GM12892 (cell line): Measurements from ENCODE around the gene PPM1E.

Source experiments
- DNase-seq: peaks from one replicate; pipeline ENCODE4 v3.0.0; 2011; ENCODE audit not compliant: insufficient read length
- FAIRE-seq: peaks from 2 replicates; lab custom pipeline; 2011; peaks lifted over from hg19 to GRCh38; lab: Jason Lieb, UNC
- POLR2A ChIP-seq: IDR thresholded peaks from 2 replicates; pipeline ENCODE4 v1.6.1; 2011; ENCODE audit warnings: low read depth, low read length, control low read depth
- POLR2AphosphoS5 ChIP-seq: IDR thresholded peaks from 2 replicates; pipeline ENCODE4 v1.6.1; 2011; ENCODE audit warnings: low read depth, low read length, control low read depth
- TAF1 ChIP-seq: IDR thresholded peaks from 2 replicates; pipeline ENCODE4 v1.6.1; 2011; ENCODE audit warnings: low read depth, mild to moderate bottlenecking, control low read depth, low read length, borderline replicate concordance

The PPM1E gene

GRCh38 chr17:58968426-58969061, 212.9 kb downstream of the PPM1E start:
- no peak for DNase-seq
- TF ChIP-seq POLR2A = no peak
- no peak for TF ChIP-seq TAF1
- no peak for TF ChIP-seq POLR2AphosphoS5
- FAIRE-seq = peak; percentile 24

DNA sequence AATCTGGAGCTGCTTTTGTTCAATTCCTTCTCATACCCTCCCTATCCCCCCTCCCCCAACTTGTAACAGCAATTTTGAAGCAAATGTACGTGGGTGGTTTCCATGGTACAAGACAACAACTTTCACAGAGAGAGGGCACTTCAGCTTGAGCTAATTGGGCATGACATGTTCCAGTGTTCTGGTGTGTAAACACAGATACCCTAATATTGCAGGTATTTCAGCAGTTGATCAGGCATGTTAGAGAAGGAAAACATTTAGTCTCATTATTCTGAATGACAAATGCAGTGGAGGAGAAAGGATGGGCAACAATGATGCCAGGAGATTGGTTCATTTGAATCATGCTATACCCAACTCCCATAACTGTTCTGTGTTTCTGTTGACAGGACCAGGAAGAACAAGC, 213.5 kb downstream of the PPM1E start:
- FAIRE-seq (peak; percentile 61), DNase-seq (no peak)
- TF ChIP-seq TAF1 (no peak), POLR2A (no peak), POLR2AphosphoS5 (no peak)

GRCh38 chr17:58969612-58970011, 214.0 kb downstream of the PPM1E start:
- no peak for DNase-seq
- no peak for FAIRE-seq
- TF ChIP-seq POLR2A = no peak
- TF ChIP-seq TAF1 = no peak
- TF ChIP-seq POLR2AphosphoS5 = no peak

DNA sequence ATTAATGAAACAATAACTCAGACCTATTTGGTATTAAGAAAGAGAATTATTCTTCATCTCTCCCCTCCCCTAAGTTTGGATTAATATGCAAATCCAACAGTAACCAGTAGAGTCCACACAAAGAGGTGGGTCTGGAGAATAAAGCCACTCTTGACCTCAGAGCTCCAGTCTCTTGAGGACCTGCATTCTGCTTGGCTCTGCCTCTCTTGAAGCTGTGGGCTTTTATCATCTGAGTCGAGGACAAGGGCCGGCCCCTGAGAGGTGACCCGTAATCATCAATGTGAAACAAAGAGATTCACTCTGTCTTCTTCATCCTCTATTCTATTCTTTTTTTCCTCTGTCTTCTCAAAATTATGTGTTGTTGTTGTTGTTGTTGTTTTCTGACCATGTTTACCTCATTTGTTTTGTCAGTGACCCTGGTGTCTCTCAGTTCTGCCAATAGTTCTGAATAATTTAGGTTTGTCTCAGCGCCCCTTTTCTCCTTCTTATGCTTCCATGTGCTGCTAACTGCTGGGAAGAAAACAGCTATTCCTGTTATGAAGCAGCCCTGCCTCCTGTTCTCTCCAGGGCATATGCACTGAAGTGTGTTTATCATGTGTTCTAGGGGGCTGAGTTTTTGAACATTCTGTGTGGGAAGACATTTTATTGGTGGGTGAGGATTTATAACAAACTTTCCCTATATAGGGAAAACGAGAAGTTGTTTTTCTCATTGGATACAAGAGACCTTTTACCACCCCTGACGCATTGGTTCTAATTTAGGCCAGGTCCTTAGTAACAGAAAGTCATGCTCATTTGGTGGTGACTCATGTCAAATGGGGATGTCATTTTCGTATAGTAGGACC, 215.2 kb downstream of the PPM1E start:
- no peak for TF ChIP-seq TAF1
- FAIRE-seq = no peak
- no peak for DNase-seq

DNA sequence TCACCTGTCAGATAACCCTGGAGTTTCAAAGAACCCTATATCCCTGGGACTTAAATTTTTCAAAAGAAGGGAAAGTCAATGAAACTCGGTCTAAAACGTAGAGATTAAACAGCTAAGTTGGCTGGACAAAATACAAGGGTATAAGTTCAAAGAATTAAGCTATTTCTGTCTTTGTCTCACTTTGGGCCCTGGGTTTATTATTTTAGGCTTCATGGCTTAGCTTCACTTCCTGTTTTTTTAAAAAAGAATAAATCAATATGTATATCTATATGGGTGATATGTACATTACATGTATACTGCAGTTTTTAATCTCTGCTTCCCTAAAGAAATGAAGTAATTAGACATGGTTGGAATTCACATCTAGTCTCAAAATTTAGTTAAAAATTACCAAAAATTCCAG, 218.7 kb downstream of the PPM1E start:
- TF ChIP-seq POLR2A (no peak), POLR2AphosphoS5 (no peak), TAF1 (no peak)
- no peak for DNase-seq
- no peak for FAIRE-seq

- FAIRE-seq (no peak), DNase-seq (no peak)
- TF ChIP-seq POLR2A = no peak
- TF ChIP-seq POLR2AphosphoS5 = no peak
- TF ChIP-seq TAF1 = no peak
Measured at GRCh38 chr17:58976541-58976940, 220.9 kb downstream of the PPM1E start.

DNA sequence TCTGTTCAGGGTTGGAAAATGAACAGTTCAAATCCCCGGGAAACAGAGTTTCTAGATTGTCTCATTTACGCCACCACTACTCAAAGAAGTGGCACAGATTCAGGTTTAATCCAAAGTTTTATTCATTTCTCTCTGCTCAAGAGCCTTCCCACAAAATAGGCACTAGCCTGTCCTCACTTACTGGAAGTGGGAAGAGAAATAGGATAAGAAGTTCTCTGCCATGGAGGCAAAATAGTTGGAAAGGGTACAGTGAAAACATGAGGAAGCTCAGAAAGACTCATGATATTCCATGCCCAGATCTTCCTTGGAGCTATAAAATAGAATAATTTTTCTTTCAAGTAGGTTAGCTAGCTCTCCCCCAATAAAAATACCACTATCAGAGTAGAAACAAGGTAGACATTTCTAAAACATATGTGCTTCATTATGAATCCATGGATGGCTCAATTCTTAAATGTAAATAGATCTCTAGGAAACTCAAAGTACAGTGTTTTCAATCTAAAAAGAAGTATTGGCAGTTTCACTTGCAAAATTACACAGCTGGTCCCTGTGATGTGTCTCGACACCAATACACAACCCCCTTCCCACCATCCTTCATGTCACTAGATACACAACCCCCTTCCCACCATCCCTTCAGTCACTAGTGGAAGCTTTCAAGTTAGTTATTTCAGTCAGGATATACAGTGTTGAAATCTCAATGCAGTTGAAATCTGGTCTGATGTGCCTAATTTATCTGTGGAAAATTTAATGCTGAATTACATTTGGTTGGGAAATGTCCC, 225.2 kb downstream of the PPM1E start:
- DNase-seq (no peak), FAIRE-seq (no peak)
- no peak for TF ChIP-seq POLR2A

DNA sequence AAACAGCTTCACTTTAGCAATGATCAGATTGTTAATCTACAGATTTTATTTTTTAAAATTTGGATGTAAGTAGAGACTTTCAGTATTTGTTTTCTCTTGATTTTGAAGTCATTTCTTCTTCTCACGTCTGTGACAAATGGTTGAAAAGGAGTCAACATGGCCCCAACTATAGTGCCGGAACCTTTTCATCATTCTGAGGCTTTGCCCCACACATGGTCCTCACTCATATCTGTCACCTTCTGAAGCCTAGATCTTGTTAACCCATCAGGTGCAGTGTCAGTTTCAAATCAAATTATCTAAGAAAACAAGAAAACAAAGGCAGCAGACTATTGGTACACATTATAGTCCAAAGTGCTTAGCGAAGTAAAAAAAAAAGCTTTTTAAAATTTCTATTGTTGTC, 227.0 kb downstream of the PPM1E start:
- no peak for FAIRE-seq

DNA sequence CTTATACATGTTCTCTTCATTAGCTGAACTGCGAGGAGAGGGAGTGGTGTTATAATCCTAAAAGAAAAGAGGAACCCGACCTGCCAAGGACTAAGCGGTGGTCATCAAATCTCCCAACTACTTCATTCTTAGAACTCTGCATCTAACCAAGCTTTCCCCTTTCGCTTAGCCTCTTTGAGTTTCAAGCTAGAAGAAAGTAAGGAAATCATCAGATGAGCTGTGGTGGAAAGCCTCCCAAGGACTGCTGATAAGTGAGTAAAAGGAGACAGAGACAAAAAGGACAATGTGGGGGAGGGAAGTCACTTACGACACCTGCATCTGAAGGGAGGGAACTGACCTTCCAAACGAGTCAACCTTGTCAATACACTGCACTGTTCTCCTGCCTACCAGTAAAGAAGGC, 229.7 kb downstream of the PPM1E start:
- TF ChIP-seq TAF1 (no peak), POLR2A (no peak), POLR2AphosphoS5 (no peak)
- DNase-seq (no peak), FAIRE-seq (no peak)

More for the DNA sequence above, 227.0 kb downstream of the PPM1E start:
- TF ChIP-seq POLR2AphosphoS5 (no peak), POLR2A (no peak), TAF1 (no peak)
- DNase-seq = no peak

DNA sequence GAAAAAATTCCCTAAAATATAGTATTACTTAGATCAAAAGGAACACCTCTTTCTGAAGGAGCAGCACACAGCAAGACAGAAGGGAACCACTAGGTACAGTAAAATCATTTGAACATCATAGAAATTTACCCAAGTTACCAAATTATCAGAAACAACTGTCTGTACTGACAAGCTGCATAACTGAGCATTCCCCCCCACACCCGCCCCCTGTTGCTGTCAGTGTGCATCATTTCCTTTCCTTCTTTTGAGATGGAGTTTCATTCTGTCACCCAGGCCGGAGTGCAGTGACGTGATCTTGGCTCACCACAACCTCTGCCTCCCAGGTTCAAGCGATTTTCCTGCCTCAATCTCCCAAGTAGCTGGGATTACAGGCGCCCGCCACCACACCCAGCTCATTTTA, 230.3 kb downstream of the PPM1E start:
- FAIRE-seq = no peak
- TF ChIP-seq POLR2AphosphoS5 = no peak
- TF ChIP-seq POLR2A = no peak
- TF ChIP-seq TAF1 = no peak
- no peak for DNase-seq

GRCh38 chr17:58989629-58990028, 234.0 kb downstream of the PPM1E start:
- FAIRE-seq (no peak), DNase-seq (no peak)
- TF ChIP-seq POLR2AphosphoS5 (no peak), POLR2A (no peak), TAF1 (no peak)
